ENCODE measurements around the gene SLC8A3. TPM values are rescaled to one million over a fixed set of nuclear protein-coding genes. Genes with fewer than 3 reads are reported as not detected.

Gene SLC8A3
- polyA plus RNA-seq, 3 donors, result 0.01 TPM; not detected in 2

DNA sequence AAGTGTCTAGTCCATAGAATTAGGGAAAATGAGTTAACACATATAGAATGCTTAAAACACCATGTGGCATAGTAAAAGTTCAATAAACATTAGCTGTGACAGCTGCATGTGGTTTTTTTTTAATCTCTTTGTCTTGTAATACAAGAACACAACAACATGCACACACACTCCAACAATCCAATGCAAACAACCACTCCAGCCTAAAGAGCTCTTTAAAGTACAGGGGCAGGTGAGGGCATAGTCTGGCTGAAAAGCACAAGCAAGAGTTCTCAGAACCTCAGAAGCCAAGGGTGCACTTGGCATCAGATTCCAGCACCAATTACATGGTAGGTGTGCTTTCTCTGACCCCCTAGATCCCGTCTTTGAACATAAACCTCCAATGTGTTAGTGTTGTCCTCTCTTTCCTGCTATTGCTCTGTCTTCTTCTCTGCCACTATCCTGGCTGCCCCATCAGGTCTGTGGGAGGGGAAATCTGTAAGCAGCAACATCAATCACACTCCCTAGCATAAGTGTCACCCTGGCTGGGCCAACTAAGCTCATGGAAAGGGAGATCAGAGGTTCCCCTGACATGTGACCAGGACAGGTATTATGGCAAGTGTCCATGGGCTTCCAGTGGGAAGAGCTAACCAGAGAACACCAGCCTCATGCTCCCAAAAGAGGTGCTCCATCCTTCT lies 91.0 kb downstream of the SLC8A3 start:
- Mint-ChIP-seq H3K27me3 (ENCODE audit: low read depth in 3 of 3) (peaks cover 0 to 7% (median 0%) of the 10 kb centered on the region in 3 donors), H3K9me3 (peaks cover 0 to 2% (median 0%) of the 10 kb centered on the region in 7 donors), H3K27ac (no peak overlapping the region), H3K4me3 (no peak overlapping the region), H3K36me3 (no peaks in the 10 kb centered on the region), H3K4me1 (peaks cover 8% of the 10 kb centered on the region)
- no peak for DNase-seq
- Histone ChIP-seq H3K27me3 (ENCODE audit: control insufficient read depth in 2 of 2, insufficient read depth in 2 of 2, low read length in 2 of 2) (no peaks in the 10 kb centered on the region), H2AFZ (ENCODE audit: insufficient read depth, low read depth, low read length, poor library complexity, severe bottlenecking) (no peak overlapping the region), H3K9ac (ENCODE audit: insufficient read depth, low read length, poor library complexity, severe bottlenecking) (no peak overlapping the region), H4K20me1 (ENCODE audit: insufficient read depth, low read length) (no peaks in the 10 kb centered on the region), H3K4me2 (replicated peaks; ENCODE audit: extremely low read depth, low read length, poor library complexity, severe bottlenecking) (no peak overlapping the region), H3K27ac (ENCODE audit: low read depth in 1 of 2, low read length in 2 of 2) (no peak overlapping the region), H3K36me3 (replicated peaks in 1 of 2; ENCODE audit: control insufficient read depth in 1 of 2, insufficient read depth in 2 of 2, low read length in 2 of 2) (no peaks in the 10 kb centered on the region), H3K9me3 (replicated peaks in 1 of 2; ENCODE audit: control insufficient read depth in 1 of 2, insufficient read depth in 1 of 2, low read length in 2 of 2) (no peaks in the 10 kb centered on the region), H3K4me3 (replicated peaks in 1 of 3; ENCODE audit: low read depth in 2 of 3, low read length in 3 of 3) (no peak overlapping the region), H3K79me2 (ENCODE audit: insufficient read depth, low read length) (no peaks in the 10 kb centered on the region), H3K4me1 (ENCODE audit: control insufficient read depth in 1 of 2, insufficient read depth in 2 of 2, low read length in 2 of 2) (peaks cover 0 to 6% of the 10 kb centered on the region in 2 donors)
- WGBS (ENCODE audit: insufficient coverage), result no CpG with 5 or more reads among the region's 1 CpG
- TF ChIP-seq, protein P1, sequence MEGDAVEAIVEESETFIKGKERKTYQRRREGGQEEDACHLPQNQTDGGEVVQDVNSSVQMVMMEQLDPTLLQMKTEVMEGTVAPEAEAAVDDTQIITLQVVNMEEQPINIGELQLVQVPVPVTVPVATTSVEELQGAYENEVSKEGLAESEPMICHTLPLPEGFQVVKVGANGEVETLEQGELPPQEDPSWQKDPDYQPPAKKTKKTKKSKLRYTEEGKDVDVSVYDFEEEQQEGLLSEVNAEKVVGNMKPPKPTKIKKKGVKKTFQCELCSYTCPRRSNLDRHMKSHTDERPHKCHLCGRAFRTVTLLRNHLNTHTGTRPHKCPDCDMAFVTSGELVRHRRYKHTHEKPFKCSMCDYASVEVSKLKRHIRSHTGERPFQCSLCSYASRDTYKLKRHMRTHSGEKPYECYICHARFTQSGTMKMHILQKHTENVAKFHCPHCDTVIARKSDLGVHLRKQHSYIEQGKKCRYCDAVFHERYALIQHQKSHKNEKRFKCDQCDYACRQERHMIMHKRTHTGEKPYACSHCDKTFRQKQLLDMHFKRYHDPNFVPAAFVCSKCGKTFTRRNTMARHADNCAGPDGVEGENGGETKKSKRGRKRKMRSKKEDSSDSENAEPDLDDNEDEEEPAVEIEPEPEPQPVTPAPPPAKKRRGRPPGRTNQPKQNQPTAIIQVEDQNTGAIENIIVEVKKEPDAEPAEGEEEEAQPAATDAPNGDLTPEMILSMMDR (IDR thresholded peaks at IDR 0.05), result no peak
- intact Hi-C loops (cut with micrococcal nuclease), result no loop called here

DNA sequence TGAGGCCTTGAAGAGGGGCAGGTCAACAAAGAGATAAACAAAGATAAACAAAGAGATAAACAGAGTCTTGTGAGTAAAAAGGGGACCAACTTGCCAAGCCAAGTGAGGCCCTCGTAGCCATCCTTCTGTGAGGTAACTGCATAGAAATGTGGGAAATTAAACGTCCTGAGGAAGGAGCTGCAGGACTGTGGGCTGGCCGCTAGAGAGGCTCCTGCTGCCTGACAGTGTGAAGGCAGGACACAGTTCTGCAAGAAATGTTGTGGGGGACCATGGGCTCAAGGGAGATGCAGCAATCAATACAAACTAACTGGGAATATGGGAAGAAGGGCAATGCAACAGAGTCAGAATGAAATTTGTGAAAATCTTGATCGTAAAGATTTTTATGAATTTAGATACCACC lies 91.9 kb downstream of the SLC8A3 start:
- Histone ChIP-seq H3K4me2 (replicated peaks; ENCODE audit: extremely low read depth, low read length, poor library complexity, severe bottlenecking) (no peak overlapping the region), H3K9me3 (replicated peaks in 1 of 2; ENCODE audit: control insufficient read depth in 1 of 2, insufficient read depth in 1 of 2, low read length in 2 of 2) (no peaks in the 10 kb centered on the region), H3K27ac (ENCODE audit: low read depth in 1 of 2, low read length in 2 of 2) (no peak overlapping the region), H3K36me3 (replicated peaks in 1 of 2; ENCODE audit: control insufficient read depth in 1 of 2, insufficient read depth in 2 of 2, low read length in 2 of 2) (no peaks in the 10 kb centered on the region), H3K27me3 (ENCODE audit: control insufficient read depth in 2 of 2, insufficient read depth in 2 of 2, low read length in 2 of 2) (no peaks in the 10 kb centered on the region), H3K79me2 (ENCODE audit: insufficient read depth, low read length) (no peaks in the 10 kb centered on the region), H4K20me1 (ENCODE audit: insufficient read depth, low read length) (no peaks in the 10 kb centered on the region), H3K4me1 (ENCODE audit: control insufficient read depth in 1 of 2, insufficient read depth in 2 of 2, low read length in 2 of 2) (peaks cover 0 to 6% of the 10 kb centered on the region in 2 donors), H3K9ac (ENCODE audit: insufficient read depth, low read length, poor library complexity, severe bottlenecking) (no peak overlapping the region), H3K4me3 (replicated peaks in 1 of 3; ENCODE audit: low read depth in 2 of 3, low read length in 3 of 3) (no peak overlapping the region), H2AFZ (ENCODE audit: insufficient read depth, low read depth, low read length, poor library complexity, severe bottlenecking) (no peak overlapping the region)
- peaks cover 0 to 5% (median 0%) of the 10 kb centered on the region in 7 donors for H3K9me3 Mint-ChIP-seq
- H3K27me3 Mint-ChIP-seq (ENCODE audit: low read depth in 3 of 3), result peaks cover 0 to 7% (median 0%) of the 10 kb centered on the region in 3 donors
- H3K36me3 Mint-ChIP-seq, result no peaks in the 10 kb centered on the region
- peaks cover 8% of the 10 kb centered on the region for H3K4me1 Mint-ChIP-seq
- DNase-seq, result no peak
- 59% methylated on average over 3 of the region's 4 CpGs for WGBS (ENCODE audit: insufficient coverage)
- H3K4me3 Mint-ChIP-seq, result no peak overlapping the region
- no peak overlapping the region for H3K27ac Mint-ChIP-seq
- TF ChIP-seq, protein P1 (IDR thresholded peaks at IDR 0.05), result no peak
- intact Hi-C loops (cut with micrococcal nuclease), result no loop called here

Data from CD14-positive monocyte (primary cell).